Measurements from ENCODE around the gene TGM1.

TGM1 gene

DNA sequence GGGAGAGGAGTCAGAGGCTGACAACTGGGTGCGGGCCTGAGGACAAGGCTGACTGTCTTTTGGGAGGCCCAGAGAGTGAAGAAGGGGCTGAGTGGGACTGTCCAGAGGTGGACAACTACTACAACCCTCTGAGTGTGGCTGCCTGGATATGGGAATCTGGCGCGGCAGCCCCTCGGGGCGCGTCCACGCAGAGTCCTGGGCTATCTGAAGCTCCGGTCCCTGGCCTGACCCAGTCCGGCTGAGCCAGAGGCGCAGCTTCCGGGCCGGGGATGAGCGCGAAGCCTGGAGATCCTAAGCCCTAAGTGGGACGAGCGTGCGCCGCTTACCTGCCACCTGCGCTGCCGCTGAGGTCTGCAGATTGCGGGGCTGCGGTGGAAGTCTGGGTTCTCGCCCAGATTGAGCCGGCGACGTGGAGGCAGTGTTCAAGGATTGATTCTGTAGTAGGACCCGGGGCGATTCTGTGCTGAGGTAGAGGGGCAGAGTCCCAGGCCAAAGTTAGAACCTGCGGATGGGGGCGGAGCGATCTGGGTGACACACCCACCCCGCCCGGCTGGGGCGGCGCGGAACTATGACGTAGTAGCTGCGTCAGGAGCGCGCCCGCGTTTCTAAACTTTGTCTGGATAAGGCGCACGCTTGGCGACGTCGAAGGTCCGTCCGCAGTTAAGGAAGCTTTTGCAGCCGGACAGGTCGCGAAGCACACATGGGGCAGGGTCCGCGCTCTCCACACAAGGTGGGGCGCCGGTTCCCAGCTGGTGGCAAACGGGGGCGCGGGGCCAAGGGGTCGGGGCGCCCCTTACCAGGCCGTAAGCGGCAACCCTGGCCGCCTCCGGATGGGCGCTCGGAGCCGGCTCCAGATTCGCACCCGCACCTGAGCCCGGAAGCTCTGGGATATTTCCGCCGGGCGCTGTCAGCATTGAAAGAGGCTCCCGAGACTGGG is 36.5 kb upstream of the TGM1 start, which contains the start of the genes DHRS1 and NOP9:
DHRS1 (minus strand) TSS at position 526 of the 937 bp plus-strand sequence. CDS start 674 bp downstream, outside the sequence.
NOP9 (plus strand) TSS at position 596 of the 937 bp plus-strand sequence; CDS start at position 701, 105 bp downstream.
- Histone ChIP-seq H3K4me1 (peaks cover 12% of the 10 kb centered on the region), H3K27me3 (ENCODE audit: low read depth) (no peaks in the 10 kb centered on the region), H3K36me3 (replicated peaks) (peaks cover 40% of the 10 kb centered on the region), H3K9me3 (no peaks in the 10 kb centered on the region), H3K4me3 (peak within 1 kb of the TSS; percentile 76)
- peak; percentile 70 to 93 for DNase-seq (ENCODE audit: low spot score in 2 of 2)
- in situ Hi-C loops (cut with MboI; ENCODE audit: low sequenced_read_pairs): loop anchor here (5.0 kb wide), 2 partner anchors 52 to 287 kb away; no protein-coding TSS in a partner anchor

DNA sequence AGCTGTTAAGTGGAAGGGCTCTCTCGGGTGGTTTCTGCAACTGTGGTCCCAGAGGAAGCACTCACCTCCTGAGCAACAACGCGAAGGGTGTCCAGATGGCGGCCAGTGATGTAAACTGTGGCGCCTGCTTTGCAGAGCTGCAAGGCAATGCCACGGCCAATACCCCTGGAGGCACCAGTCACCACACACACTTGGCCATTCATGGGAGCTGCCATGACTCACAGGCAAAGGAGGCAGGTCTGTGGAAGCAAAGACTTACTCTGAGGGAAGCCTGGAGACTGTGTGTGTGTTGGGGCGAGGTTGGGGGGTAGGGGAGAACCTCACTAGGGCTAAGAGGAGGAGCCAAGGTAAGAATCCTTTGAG is 35.9 kb upstream of the TGM1 start:
- peak in 1 of 2 experiments; percentile 28 for DNase-seq (ENCODE audit: low spot score in 2 of 2)
- H3K4me1 ChIP-seq: peaks cover 12% of the 10 kb centered on the region
- H3K4me3 ChIP-seq: peak overlapping the region; percentile 76
- in situ Hi-C loops (cut with MboI; ENCODE audit: low sequenced_read_pairs): loop anchor here (5.0 kb wide), 2 partner anchors 52 to 287 kb away; no protein-coding TSS in a partner anchor
- H3K9me3 ChIP-seq: no peaks in the 10 kb centered on the region
- H3K27me3 ChIP-seq (ENCODE audit: low read depth): no peaks in the 10 kb centered on the region
- H3K36me3 ChIP-seq (replicated peaks): peaks cover 33% of the 10 kb centered on the region

DNA sequence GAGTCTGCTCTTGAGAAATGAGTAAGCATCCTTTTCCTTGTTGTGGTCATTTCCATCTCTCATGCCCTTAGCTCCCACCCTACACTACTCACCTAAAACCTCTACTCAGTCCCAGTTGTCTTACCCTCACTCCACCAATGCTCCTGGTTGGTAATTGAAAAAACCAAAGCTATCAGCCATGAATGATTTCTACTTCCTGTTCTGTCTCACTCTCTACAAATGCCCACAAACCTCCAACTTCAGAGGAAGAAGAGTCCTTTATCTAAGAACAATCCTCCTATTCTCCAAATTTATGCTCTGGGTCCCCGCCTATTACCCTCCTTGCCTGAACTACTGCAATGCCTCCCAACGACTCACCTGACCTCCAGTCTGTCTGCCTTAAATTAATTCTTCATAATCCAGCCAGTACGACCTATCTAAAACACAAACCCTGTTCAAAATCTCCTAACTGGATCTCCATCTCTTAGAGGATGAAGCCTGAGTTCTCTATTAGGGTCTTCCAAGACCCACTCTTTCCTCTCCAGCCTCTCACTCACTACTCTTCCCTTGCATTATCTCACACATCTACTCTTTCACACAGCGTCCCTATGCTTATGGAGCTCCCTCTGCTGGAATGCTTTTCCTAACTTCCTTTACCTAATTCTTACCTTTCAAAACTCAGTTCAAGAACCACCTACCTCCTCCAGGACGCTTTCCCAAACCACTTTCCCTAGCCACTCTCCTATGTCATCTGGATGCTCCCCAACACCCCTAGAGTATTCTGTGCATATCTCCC is 34.4 kb upstream of the TGM1 start:
- H3K4me3 ChIP-seq: no peak overlapping the region

DNA sequence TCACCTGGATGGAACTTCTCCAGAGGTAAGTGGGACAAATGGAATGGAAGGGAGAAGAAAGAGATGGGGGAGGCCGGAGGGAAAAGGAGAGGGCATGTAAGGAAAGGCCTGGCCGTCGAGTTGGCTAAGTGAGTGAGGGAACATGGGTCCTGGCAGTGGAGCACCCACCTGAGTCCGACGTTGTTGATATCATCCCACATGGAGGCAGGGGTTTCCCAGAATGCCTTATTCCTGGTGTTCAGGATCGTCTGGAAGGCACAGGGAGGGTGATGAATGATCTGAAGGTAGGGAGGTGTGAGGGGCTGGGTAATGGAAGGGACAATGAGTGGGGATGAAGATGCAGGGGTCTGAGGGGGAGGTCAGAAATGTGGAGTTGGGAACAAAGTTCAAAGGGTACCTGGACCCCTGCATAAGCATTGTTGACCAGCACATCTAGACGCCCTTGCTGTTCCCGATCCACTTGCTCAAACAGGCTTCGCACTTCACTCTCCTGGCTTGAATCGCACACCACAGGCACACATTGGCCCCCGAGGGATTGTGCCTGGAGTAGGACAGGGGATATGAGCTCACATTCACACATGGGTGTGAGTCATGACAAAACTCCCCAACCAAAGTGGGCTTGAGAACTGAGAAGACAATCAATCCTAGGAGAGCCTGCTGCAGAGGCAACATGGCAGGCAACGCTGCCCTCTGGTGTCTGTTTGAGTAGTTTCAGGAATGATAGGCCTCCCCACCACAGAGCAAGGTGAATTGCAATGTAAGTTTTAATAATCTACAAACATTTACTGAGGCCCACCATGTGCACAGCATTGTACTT is 33.6 kb upstream of the TGM1 start:
- in situ Hi-C loops (cut with MboI; ENCODE audit: low sequenced_read_pairs): loop anchor here (5.0 kb wide), 2 partner anchors 49 to 284 kb away; no protein-coding TSS in a partner anchor
- Histone ChIP-seq H3K4me1 (peaks cover 12% of the 10 kb centered on the region), H3K36me3 (replicated peaks) (peaks cover 13% of the 10 kb centered on the region), H3K9me3 (no peaks in the 10 kb centered on the region), H3K27me3 (ENCODE audit: low read depth) (no peaks in the 10 kb centered on the region), H3K4me3 (no peak overlapping the region)
- peak; percentile 31 to 67 for DNase-seq (ENCODE audit: low spot score in 2 of 2)

More for the DNA sequence above, 34.4 kb upstream of the TGM1 start:
- Histone ChIP-seq H3K36me3 (replicated peaks) (peaks cover 21% of the 10 kb centered on the region), H3K4me1 (peaks cover 12% of the 10 kb centered on the region), H3K27me3 (ENCODE audit: low read depth) (no peaks in the 10 kb centered on the region), H3K9me3 (no peaks in the 10 kb centered on the region)
- peak; percentile 34 to 44 for DNase-seq (ENCODE audit: low spot score in 2 of 2)
- in situ Hi-C loops (cut with MboI; ENCODE audit: low sequenced_read_pairs): loop anchor here (5.0 kb wide), 2 partner anchors 50 to 285 kb away; no protein-coding TSS in a partner anchor

DNA sequence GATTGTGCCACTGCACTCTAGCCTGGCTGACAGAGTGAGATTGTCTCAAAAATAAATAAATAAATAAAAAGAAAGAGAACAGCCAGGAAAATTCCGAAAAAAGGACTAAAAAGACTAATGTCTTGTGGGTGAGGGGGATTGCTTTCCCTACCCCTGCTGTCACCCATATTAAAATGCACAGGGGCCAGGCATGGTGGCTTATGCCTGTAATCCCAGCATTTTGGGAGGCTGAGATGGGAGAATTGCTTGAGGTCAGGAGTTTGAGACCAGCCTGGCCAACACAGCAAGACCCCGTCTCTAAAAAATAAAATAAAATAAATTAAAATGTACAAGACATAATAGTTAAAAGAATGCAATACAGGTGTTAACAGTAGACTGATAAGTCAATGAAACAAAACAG is 30.5 kb upstream of the TGM1 start:
- no peaks in the 10 kb centered on the region for H3K9me3 ChIP-seq
- H3K4me3 ChIP-seq: no peak overlapping the region
- no peaks in the 10 kb centered on the region for H3K27me3 ChIP-seq (ENCODE audit: low read depth)
- peaks cover 3% of the 10 kb centered on the region; the same call in 1 of the 2 replicates for H3K4me1 ChIP-seq
- in situ Hi-C loops (cut with MboI; ENCODE audit: low sequenced_read_pairs): no loop called here
- DNase-seq (ENCODE audit: low spot score in 2 of 2): no peak
- H3K36me3 ChIP-seq (replicated peaks): peaks cover 16% of the 10 kb centered on the region

DNA sequence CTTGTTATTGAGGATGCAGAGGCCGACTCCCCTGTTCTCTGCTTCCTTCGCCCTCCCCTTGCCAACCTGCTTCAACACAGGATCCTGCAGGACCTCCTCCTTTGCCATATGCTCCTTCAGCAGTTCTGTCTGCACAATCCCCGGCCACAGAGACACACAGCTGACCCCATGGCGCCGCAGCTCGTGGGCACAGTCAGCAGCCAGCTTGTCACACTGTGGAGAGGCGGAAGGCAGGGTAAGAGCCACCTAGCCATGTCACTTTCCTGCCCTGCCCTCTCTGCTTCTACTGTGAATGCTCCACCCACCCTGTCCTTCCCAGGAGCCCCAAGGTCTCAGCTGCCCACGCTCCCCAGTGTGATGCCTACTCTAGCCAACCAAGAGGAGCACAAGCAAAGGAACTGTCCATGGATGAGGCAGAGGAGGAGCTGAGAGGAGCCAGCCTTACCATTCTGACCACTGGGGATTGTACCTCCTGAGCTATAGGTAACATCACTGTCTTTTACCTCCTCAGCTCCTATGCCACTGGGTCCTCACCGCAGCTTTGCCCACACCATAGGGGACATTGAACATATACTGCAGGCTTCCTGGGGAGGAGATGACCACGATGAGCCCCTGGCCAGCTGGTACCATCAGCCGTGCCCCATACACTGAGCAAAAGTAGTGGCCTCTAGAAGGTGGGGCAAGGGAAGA is 29.3 kb upstream of the TGM1 start:
- Histone ChIP-seq H3K9me3 (no peaks in the 10 kb centered on the region), H3K36me3 (replicated peaks) (peaks cover 16% of the 10 kb centered on the region), H3K4me1 (no peaks in the 10 kb centered on the region), H3K27me3 (ENCODE audit: low read depth) (no peaks in the 10 kb centered on the region), H3K4me3 (no peak overlapping the region)
- DNase-seq (ENCODE audit: low spot score in 2 of 2): no peak
- in situ Hi-C loops (cut with MboI; ENCODE audit: low sequenced_read_pairs): no loop called here

DNA sequence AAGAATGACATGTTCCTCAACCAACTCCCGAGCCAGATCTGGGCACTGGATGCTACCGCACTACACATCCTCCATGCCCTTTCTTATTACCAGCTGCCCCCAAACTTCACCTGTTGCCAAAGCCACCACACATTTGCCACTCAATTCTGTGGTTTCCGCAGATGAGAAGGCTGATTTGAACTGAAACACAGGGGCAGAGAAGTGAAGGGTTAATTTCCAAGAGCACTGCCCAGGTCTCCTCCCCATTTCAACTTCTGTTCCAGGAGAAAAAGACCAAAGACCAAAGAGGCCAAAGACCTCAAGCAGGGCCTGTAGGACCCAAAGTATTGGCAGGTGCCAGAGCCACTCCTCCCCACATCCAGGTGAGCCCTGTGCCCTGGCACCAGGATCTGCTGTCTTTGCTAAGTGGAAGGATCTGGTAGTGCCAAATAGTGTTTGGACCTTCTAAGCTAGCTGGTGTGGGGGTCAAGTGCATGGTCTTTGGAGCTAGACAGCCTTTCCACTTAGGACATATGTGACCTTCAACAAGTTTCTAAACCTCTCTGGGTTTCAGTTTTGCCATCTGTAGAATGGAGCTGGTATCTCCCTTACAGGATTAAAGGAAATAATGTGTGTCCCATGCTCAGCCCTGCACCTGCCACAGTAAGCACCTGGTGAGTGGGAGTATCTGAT is 28.6 kb upstream of the TGM1 start:
- H3K27me3 ChIP-seq (ENCODE audit: low read depth): no peaks in the 10 kb centered on the region
- no peak for DNase-seq (ENCODE audit: low spot score in 2 of 2)
- peaks cover 16% of the 10 kb centered on the region for H3K36me3 ChIP-seq (replicated peaks)
- H3K4me3 ChIP-seq: no peak overlapping the region
- H3K4me1 ChIP-seq: no peaks in the 10 kb centered on the region
- no peaks in the 10 kb centered on the region for H3K9me3 ChIP-seq
- in situ Hi-C loops (cut with MboI; ENCODE audit: low sequenced_read_pairs): no loop called here

DNA sequence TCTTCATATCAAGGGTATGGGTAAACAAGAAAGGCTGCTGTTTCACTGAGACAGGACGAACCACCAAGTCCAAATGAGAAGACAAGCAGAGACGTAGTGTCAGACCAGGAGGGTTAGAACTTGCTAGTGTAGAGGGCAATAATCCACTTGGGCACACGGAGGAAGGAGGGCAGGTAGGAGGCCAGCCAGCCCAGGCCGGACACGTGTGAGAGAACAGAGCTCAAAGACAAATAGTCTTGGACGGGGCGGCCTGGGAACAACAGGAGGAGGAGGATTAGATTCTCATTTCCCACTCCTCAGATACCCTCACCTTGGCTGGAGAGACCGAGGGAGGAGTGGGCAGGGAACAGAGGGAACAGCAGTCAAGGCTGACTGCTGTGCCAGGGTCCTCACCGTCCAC is 27.8 kb upstream of the TGM1 start:
- Histone ChIP-seq H3K4me1 (no peaks in the 10 kb centered on the region), H3K36me3 (replicated peaks) (peaks cover 8% of the 10 kb centered on the region), H3K4me3 (no peak overlapping the region), H3K27me3 (ENCODE audit: low read depth) (no peaks in the 10 kb centered on the region), H3K9me3 (no peaks in the 10 kb centered on the region)
- in situ Hi-C loops (cut with MboI; ENCODE audit: low sequenced_read_pairs): no loop called here
- DNase-seq (ENCODE audit: low spot score in 2 of 2): no peak

DNA sequence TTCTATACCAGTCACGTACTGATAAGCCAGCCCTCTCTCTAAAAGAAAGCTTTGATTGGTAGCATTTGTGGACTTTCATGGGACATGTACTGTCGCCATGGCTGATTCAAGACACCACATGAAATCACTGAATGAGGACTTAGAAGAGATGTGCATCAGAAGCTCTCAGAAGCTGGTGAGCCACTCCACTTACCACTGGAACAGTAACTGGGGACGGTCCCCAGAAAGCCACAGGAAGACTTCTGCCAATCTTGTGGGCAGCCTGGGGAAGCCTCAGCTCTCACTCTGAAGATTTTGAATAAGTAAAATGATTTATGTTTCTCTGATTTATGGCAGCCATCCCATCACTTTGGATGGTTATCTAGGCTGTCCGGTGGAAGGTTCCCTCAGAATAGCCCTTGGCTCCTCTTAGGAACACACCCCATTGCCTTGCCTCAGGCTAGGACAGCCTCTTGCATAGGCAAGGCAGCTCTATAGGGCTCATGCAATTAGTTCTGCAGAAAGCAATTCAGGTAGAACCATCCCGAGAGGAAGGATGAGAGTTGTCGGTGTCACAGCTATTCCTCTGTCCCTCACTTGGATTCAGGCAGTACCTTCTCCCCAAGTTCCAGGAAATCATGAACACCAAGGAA is 26.8 kb upstream of the TGM1 start:
- DNase-seq (ENCODE audit: low spot score in 2 of 2): no peak
- H3K4me3 ChIP-seq: no peak overlapping the region
- peaks cover 4% of the 10 kb centered on the region for H3K36me3 ChIP-seq (replicated peaks)
- no peaks in the 10 kb centered on the region for H3K4me1 ChIP-seq
- H3K9me3 ChIP-seq: no peaks in the 10 kb centered on the region
- in situ Hi-C loops (cut with MboI; ENCODE audit: low sequenced_read_pairs): no loop called here
- H3K27me3 ChIP-seq (ENCODE audit: low read depth): no peaks in the 10 kb centered on the region

DNA sequence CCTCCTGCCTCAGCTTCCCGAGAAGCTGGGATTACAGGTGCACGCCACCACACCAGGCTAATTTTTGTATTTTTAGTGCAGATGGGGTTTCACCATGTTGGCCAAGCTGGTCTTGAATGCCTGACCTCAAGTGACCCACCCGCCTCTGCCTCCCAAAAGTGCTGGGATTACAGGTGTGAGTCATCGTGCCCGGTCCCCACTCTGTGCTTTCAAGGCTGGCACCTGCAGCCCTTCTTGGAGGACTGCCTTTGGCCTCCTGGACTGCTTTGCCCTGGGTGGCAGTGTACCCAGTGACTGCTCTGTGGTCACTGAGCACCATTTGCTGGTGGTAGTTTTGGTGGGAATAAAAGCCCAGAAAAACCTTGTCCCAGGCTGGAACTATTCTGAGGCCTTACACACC is 24.0 kb upstream of the TGM1 start:
- H3K4me3 ChIP-seq: no peak overlapping the region
- peaks cover 4% of the 10 kb centered on the region for H3K36me3 ChIP-seq (replicated peaks)
- in situ Hi-C loops (cut with MboI; ENCODE audit: low sequenced_read_pairs): no loop called here
- no peaks in the 10 kb centered on the region for H3K27me3 ChIP-seq (ENCODE audit: low read depth)
- no peaks in the 10 kb centered on the region for H3K4me1 ChIP-seq
- no peaks in the 10 kb centered on the region for H3K9me3 ChIP-seq
- no peak for DNase-seq (ENCODE audit: low spot score in 2 of 2)

DNA sequence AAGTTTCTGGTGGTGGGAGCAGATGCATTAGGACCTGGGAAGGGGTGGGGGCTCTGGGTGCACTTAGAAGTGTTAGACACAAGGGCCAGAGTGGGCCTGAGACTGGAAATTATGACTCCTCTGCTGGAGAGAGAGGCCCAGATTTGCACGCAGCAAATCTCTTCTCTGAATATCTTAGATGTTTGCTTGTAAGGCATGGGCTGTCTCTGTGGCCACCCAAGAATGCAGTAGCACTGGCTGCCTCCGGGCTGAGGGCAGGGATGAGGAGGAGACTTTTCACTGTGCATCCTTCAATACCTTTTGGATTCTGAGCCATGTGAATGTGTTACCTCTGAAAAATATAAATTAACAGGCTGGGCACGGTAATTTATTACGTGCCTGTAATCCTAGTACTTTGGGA is 22.4 kb upstream of the TGM1 start:
- no peak for DNase-seq (ENCODE audit: low spot score in 2 of 2)
- Histone ChIP-seq H3K36me3 (replicated peaks) (peaks cover 4% of the 10 kb centered on the region; the same call in 1 of the 2 replicates), H3K9me3 (no peaks in the 10 kb centered on the region), H3K27me3 (ENCODE audit: low read depth) (no peaks in the 10 kb centered on the region), H3K4me3 (no peak overlapping the region), H3K4me1 (no peaks in the 10 kb centered on the region)
- in situ Hi-C loops (cut with MboI; ENCODE audit: low sequenced_read_pairs): no loop called here

DNA sequence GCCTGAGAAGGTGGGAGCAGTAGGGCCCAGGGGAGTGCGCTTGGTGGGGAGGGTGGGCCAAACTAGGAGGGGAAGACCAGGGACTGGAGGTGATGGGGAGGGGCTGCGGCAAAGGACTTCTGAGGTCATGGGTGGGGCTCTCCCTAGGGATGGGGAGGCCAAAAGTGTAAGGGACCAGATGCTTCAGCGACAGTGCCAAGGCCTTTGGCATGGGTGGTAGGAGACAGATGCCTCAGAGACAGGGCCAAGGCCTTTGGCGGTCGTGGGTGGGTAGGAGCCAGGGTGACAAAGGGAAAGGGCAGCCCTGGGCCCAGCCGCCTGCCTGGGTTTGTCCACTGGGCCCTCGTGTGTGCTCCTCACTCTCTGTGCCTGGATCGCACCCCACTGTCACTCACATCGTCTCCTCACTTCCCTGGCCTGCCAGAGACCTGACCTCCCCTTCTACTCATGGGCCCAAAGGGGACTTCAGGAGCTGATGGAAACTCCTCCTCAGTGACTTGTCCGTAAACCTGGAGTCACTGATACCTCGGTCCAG is 21.6 kb upstream of the TGM1 start:
- Histone ChIP-seq H3K27me3 (ENCODE audit: low read depth) (no peaks in the 10 kb centered on the region), H3K4me3 (no peak overlapping the region), H3K4me1 (no peaks in the 10 kb centered on the region), H3K36me3 (replicated peaks) (no peaks in the 10 kb centered on the region), H3K9me3 (no peaks in the 10 kb centered on the region)
- no peak for DNase-seq (ENCODE audit: low spot score in 2 of 2)
- in situ Hi-C loops (cut with MboI; ENCODE audit: low sequenced_read_pairs): no loop called here

All from HAP-1 (cell line).